ENCODE measurements around the gene RBBP8NL. TPM values are rescaled to one million over a fixed set of nuclear protein-coding genes. Genes with fewer than 3 reads are reported as not detected.

Gene RBBP8NL, protein sequence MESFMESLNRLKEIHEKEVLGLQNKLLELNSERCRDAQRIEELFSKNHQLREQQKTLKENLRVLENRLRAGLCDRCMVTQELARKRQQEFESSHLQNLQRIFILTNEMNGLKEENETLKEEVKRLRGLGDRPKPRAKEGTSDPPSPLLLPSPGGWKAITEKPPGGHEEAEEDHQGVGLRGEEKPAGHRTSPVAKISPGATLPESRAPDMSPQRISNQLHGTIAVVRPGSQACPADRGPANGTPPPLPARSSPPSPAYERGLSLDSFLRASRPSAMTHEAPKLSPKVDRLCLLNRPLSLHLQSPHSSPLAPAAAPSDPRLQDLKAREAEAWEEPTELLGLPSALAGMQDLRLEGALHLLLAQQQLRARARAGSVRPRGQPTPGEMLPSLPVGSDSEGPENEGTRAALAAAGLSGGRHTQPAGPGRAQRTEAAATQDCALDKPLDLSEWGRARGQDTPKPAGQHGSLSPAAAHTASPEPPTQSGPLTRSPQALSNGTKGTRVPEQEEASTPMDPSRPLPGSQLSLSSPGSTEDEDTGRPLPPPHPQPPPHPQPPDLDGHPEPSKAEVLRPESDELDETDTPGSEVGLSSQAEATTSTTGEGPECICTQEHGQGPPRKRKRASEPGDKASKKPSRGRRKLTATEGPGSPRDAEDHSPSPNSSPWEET
- not detected for total RNA-seq

DNA sequence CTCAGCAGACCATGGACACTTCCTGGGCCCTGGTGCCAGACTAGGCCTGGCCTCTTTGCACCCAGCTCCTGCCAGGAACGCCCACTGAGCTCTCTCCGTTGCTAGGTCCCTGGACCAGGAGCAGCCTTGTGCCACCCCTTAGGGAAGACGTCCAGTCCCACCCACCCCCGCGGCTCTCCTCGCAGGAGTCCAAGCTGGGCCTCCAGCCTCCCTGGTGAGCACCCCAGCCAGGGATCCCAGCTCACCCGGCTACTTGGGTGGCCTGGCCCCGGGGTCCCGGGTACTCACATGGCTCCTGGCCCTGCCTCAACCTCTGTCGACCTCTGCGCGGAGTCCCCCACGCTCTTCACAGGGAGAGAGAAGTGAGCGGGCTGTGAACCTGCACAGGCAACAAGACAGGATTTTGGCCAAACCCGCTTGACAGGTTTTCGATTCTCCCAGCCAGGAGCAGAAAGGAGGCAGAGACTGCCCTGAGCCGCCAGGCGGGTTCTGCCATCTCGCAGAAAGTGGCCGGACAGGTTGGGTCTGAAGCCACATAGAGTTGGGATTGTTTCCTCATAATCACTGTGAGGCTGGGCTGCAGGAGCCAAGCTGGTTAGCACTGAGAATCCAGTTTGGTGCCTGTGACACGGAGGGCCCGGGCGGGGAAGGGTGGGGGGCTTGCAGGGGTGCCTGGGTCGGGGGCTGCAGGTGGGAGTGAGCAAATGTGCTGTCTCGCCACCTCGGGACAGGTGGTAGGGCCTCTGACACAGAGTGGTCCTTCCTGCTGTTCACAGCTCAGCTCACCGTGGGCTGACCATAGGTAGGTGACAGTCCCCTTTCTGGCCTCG lies at the start of gene RBBP8NL:
TSS of gene RBBP8NL (minus strand) at position 368 of the 830 bp plus-strand sequence. CDS start 7,892 bp downstream, outside the sequence.

DNA sequence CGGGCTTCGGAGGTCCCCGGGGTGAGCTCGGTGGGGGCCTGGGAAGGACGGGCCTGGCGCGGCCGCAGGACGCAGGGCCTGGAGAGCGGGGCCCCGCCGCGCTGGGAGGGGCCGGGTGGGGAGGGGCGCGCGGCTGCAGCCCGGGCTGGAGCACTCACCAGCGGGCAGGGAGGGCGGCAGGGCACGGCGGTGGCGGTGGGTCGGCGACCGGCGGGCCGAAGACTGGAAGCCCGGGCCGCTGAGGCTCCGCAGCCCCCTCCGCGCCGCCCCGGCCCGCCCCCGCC lies 48.4 kb upstream of the RBBP8NL start, which contains the start of gene GATA5:
TSS of gene GATA5 (minus strand) at position 224 of the 284 bp plus-strand sequence. CDS start 474 bp downstream, outside the sequence.

DNA sequence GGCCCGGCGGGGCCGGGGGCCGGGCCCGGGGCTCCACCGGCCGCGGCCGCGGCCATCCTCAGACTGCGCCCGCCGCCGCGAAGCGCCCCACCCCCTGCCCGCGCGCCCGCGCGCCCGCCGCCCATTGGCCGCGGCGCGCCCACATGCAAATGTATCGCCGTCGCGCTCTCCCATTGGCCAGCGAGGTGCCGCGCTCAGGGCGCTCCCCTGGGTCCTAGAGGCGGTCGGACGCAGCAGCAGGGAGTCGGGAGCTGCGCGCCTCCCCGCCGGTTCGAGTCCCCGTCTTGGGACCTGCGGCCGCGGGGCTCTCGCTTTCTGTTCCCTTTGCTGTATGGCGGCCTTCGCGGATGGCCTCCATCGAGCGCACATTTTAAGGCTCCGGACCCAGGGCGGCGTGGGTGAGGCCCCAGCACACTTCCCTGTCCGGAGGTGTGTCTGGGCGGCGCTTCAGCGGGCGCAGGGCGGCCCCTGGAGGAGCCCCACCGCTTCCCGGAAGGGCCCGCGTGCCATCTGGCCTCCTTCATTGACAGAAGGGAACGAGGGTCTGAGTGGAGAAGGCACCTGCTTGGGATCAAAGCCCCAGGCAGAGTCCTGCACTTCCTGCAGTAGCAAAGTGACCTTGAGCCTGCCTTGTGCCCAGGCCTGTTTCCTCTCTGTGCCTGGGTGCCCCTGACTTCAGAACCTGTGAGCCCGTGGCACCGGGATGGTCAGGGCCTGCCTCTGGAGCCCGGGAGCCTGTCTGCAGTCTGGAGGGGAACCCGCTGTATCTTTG lies 19.9 kb downstream of the RBBP8NL start, which contains the start of gene CABLES2:
TSS of gene CABLES2 (minus strand) at position 65 of the 772 bp plus-strand sequence. CDS start at position 56, 9 bp downstream.

DNA sequence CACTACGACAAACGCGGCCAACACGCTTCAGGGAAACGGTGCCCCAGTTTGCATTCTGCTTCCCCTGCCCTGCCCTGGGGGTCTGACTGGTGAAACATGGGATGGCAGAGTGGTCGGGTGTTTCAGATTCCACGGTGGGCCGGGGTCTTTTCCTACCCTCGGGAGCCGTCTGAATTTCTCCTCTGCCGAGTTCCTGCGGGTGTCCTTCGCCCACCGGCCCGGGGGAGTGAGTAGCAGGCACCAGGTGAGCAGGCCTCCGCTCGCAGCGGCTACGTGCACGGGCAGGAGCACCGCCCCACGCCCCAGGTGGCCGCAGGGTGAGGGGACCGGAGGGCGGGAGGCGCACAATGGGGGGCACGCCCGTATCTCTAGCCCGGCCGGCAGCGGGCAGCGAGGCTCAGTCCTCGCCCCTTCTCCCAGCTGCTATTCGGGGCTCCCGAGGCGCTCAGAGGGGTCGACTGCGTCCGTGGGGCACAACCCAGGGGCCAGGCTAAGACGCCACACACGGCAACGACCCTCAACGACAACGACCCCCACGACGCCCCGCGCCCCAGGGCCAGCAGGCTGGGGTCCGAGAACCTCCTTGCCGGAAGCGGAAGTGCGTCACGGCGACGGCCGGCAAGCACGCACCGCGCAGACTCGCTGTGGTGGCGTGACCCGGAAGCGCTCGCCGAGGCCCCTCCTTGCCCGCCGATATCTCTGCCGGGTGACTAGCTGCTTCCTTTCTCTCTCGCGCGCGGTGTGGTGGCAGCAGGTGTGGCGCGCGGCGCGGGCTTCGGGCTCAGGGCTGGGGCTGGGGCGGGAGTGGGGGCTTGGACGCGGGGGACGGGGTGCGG lies 40.7 kb downstream of the RBBP8NL start, which contains the start of gene RPS21:
TSS of gene RPS21 (plus strand) at position 721 of the 836 bp plus-strand sequence. CDS start 236 bp downstream, outside the sequence.

DNA sequence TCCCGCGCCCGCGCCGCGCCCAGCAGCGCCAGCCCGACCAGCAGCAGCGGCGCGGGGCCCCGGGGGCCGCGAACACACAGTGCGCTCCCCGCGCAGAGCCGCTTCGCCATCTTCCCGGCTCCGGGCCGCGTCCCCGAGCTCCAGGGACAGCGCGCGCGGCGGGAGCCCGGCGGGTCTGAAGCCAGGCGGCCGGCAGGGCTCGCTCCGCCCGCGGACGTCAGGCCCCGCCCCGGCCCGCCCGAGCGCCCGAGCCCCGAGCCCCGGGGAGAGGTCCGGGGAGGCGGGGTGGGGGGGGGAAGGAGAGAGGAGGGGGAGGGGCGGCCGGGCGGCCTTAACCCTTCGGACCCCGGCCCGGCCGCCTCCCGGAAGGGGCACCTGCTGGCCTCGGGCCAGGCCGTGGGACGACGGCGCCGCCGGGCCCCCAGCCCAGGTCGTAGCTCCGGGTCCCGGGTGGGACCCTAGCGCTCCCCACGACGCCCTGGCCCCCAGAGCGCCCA lies 60.2 kb downstream of the RBBP8NL start, which contains the start of gene LAMA5:
TSS of gene LAMA5 (minus strand) at position 177 of the 497 bp plus-strand sequence. CDS start at position 110, 67 bp downstream.

Other genes with a start within 250 kb of the RBBP8NL start
- 13.6 TPM for gene MTG2, start 244.5 kb downstream of the RBBP8NL start, total RNA-seq
- 2.3 TPM for gene HRH3, start 207.3 kb downstream of the RBBP8NL start, total RNA-seq
- 49.4 TPM for gene OSBPL2, start 189.0 kb downstream of the RBBP8NL start, total RNA-seq
- 38.5 TPM for gene ADRM1, start 124.5 kb downstream of the RBBP8NL start, total RNA-seq
- 12.9 TPM for gene LAMA5, start 60.2 kb downstream of the RBBP8NL start, total RNA-seq
- 1,117 TPM for gene RPS21, start 40.4 kb downstream of the RBBP8NL start, total RNA-seq
- 6.5 TPM for gene CABLES2, start 20.3 kb downstream of the RBBP8NL start, total RNA-seq
- not detected for gene GATA5, start 48.5 kb upstream of the RBBP8NL start, total RNA-seq
- gene SLCO4A1, start 215.0 kb upstream of the RBBP8NL start, total RNA-seq = 2.1 TPM